Measurements from ENCODE around the gene CCDC138. TPM values are rescaled to one million over a fixed set of nuclear protein-coding genes. Genes with fewer than 3 reads are reported as not detected.

The CCDC138 gene
- total RNA-seq, 1 donor from 2014 or later: 1.2 TPM

GRCh38 chr2:108870069-108870644 lies 83.6 kb downstream of the CCDC138 start:
- ATAC-seq (no peak), DNase-seq (ENCODE audit: missing footprints) (no peak)
- intact Hi-C loops (cut with DNase I): no loop called here

GRCh38 chr2:108877506-108877905 lies 90.9 kb downstream of the CCDC138 start:
- intact Hi-C loops (cut with DNase I): no loop called here
- ATAC-seq (no peak), DNase-seq (ENCODE audit: missing footprints) (no peak)

DNA sequence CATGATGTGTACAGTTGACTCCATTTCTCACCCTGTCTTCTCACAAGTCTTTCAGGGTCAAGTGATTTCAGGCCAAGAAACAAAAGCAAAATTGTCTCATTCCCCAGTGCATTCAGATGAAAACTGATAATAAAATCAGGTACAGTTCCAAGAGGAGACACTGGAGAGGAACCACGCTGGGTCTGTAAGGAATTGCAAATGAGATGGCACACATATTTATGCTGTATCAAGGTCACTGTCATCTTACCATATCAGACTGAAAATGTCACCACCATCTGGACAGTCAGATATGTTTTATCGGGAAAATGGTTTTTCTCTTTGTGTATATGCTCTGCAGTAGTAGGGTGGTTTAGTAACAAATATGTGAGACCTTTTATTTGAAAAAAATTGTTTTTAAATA lies 91.7 kb downstream of the CCDC138 start:
- no peak for DNase-seq (ENCODE audit: missing footprints)
- intact Hi-C loops (cut with DNase I): no loop called here
- no peak for ATAC-seq

DNA sequence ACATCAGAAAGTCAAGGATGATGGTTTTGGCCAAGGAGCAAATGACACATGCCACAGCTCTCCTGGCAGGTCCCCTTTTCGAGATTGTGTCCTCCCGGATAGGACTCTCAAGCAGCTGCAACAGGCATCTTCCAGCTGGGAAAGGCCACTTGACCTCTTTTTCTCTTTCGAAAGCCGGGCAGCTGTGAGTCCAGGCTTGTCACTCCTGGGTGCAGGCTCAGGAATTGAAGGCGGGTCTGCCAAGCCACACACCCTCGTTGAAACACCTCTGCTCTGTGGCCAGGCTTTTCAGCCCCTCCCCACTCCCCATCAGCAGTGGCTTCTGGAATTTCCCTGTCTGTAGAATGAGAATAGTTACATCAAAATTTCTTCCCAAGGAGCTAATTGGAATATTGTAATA lies 98.0 kb downstream of the CCDC138 start:
- intact Hi-C loops (cut with DNase I): no loop called here
- ATAC-seq (no peak), DNase-seq (ENCODE audit: missing footprints) (no peak)

DNA sequence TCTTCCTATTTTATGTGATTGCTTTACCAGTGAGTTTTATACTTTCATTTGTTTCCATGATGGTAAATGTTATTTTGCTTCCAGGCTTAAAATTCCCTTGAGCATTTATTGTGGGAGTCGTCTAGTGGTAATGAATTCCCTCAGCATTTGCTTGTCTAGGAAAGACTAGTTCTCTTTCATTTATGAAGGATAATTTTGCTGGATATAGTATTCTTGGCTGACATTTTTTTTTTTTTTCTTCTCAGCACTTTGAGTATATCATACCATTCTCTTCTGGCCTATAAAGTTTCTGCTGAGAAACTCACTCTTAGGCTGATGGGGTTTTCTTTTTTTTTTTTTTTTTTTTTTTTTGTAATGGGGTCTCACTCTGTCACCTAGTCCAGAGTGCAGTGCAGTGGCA lies 103.3 kb downstream of the CCDC138 start:
- DNase-seq (ENCODE audit: missing footprints) (no peak), ATAC-seq (no peak)
- intact Hi-C loops (cut with DNase I): no loop called here

DNA sequence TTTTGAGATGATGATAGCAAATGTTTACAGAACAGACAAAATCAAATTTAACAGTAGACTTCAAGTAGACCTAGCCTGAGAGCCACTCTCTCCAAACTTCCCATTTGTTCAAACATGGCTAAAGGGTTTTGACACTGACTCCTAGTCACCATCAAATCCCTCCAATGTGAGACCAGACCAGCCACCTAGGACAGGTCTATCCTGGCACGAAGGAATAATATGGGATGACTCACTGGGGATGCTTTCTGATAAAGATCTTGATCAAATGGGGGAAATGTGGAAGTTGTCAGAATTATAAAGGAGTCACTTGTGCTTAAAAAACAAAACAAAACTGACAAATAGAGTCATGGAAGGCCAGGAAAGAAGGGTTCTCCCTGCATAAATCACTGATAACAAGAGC lies 106.7 kb downstream of the CCDC138 start:
- intact Hi-C loops (cut with DNase I): no loop called here
- ATAC-seq (no peak), DNase-seq (ENCODE audit: missing footprints) (no peak)

DNA sequence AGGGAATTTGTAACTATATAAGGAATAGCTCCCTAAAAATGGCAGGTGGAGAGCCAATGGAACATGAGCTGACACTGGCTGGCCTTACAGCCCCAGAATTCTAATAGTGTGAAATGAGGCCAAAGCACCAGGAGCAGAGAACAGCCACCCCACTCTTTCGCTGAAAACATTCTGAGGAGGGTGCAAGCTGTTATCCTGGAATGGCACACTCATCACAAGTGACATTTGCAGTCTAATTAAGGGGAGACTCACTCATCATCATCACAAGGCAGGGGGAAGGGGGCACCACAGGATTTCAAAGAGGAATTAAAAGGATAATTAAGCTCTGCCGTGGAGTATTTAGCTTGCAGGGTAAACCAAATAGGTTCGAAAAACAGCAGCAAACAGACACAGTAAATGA lies 108.2 kb downstream of the CCDC138 start:
- intact Hi-C loops (cut with DNase I): no loop called here
- no peak for DNase-seq (ENCODE audit: missing footprints)
- ATAC-seq: no peak

- no peak for ATAC-seq
- intact Hi-C loops (cut with DNase I): no loop called here
- no peak for DNase-seq (ENCODE audit: missing footprints)
Measured at GRCh38 chr2:108895188-108895587, 108.6 kb downstream of the CCDC138 start.

DNA sequence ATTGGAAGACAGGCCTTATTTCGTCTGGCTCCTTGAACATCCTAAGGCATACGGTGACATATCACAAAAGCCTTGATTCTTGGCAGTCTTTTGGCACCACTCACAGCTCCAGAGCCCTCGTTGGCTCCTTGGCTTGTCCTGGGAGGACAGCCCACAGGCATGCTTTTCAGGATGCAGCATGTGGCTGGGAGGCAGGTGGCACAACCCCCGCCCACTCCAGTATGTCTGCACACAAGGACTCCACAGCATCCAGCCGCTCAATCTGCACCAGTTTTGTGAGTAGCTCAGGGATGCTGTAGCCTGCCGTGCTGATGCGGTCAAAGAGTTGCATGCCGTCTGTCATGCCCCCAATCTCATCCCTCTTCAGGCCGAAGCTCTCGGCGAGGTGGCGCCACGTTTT lies 110.2 kb downstream of the CCDC138 start:
- no peak for ATAC-seq
- DNase-seq (ENCODE audit: missing footprints): no peak
- intact Hi-C loops (cut with DNase I): no loop called here

GRCh38 chr2:108898315-108899082 lies 111.9 kb downstream of the CCDC138 start:
- intact Hi-C loops (cut with DNase I): no loop called here
- ATAC-seq: no peak
- DNase-seq (ENCODE audit: missing footprints): no peak

- DNase-seq (ENCODE audit: missing footprints) (no peak), ATAC-seq (no peak)
- intact Hi-C loops (cut with DNase I): no loop called here
Measured at GRCh38 chr2:108904680-108905079, 118.1 kb downstream of the CCDC138 start.

DNA sequence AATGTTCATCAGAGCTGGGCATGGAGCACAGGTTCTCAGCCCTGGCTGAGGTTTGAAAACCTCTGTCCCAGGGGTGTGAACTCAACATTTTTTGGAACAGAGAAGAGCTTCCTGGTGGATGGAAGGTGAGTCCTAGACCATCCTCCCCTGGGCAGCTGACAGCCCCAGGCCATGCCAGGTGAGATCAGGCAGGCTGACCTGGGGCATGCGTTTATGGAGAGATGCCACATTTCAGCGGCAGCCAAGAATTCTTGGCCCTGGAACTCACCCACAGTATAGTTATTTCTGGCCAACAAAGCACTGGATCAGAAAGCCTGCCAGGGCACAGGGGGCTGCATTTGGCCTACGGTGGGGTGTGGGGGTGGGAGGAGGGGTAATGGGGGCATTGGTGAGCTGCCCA lies 118.6 kb downstream of the CCDC138 start:
- peak; percentile 83 for ATAC-seq
- DNase-seq (ENCODE audit: missing footprints): no peak
- intact Hi-C loops (cut with DNase I): no loop called here

GRCh38 chr2:108905906-108906305 lies 119.3 kb downstream of the CCDC138 start:
- no peak for DNase-seq (ENCODE audit: missing footprints)
- peak; percentile 26 for ATAC-seq
- intact Hi-C loops (cut with DNase I): no loop called here

GRCh38 chr2:108906403-108907077 lies 120.0 kb downstream of the CCDC138 start:
- no peak for DNase-seq (ENCODE audit: missing footprints)
- intact Hi-C loops (cut with DNase I): no loop called here
- ATAC-seq: peak; percentile 67

DNA sequence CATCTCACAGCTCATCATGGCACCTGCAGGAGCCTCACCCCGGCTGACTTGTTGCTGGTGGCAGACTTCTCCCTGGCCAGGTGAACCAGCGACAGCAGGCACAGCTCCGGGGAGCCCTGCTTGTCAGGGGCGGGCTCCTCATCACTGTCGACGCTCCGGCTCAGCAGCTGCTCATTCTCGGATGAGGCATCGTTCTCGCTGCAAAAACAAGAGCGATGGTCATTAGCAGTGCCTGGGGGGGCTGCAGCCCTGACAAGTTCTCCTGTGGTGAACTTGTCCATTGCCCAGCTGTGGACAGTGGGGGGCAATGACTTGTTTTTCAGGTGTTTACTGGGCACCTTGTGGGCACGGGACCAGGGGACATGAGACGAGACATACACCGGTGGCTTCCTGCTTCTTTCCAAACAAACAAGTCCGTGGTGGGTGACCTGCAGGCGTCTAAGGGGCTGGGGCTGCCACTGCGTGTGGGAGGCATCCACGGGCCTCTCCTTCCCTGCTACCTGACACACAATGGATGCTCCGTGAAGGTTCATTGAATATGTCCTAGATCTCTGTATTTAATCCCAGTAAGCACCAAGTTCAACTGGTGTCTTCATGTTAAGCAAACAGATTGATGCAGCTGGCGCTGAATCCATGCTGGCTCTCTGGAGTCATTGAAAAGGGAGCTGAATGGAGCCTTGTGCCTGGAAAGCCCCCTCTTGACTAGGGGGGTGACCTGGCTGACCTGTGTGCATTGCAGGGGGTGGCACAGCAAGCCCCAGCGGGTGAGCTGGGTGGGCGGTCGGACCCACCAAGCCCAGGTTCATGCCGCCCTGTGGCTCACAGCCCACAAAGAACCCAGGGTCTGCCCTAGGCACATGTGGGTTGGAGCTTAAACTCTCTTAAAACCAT lies 121.5 kb downstream of the CCDC138 start:
- DNase-seq (ENCODE audit: missing footprints) (no peak), ATAC-seq (no peak)
- intact Hi-C loops (cut with DNase I): no loop called here

GRCh38 chr2:108908713-108909070 lies 122.1 kb downstream of the CCDC138 start:
- no peak for DNase-seq (ENCODE audit: missing footprints)
- intact Hi-C loops (cut with DNase I): no loop called here
- ATAC-seq: no peak

GRCh38 chr2:108909275-108909823 lies 122.8 kb downstream of the CCDC138 start:
- intact Hi-C loops (cut with DNase I): no loop called here
- ATAC-seq (no peak), DNase-seq (ENCODE audit: missing footprints) (no peak)

- no peak for DNase-seq (ENCODE audit: missing footprints)
- intact Hi-C loops (cut with DNase I): no loop called here
- ATAC-seq: no peak
Measured at GRCh38 chr2:108910011-108910431, 123.5 kb downstream of the CCDC138 start.
